Measurements from ENCODE around the gene CNIH1. TPM values are rescaled to one million over a fixed set of nuclear protein-coding genes. Genes with fewer than 3 reads are reported as not detected.

CNIH1 gene
- total RNA-seq, 1 experiment from 2014 or later: 80.7 TPM

- ChIA-PET POLR2A (no interaction called here), CTCF (interaction anchor here (1.0 kb wide), 1 partner anchor 85 kb away, joined by 3 read pairs; no protein-coding TSS in a partner anchor)
- ATAC-seq: no peak
- Mint-ChIP-seq H3K27ac (no peak overlapping the region), H3K4me1 (no peaks in the 10 kb centered on the region), H3K9me3 (no peaks in the 10 kb centered on the region), H3K27me3 (ENCODE audit: low read depth) (no peaks in the 10 kb centered on the region), H3K4me3 (no peak overlapping the region), H3K36me3 (peaks cover 29% of the 10 kb centered on the region)
- no peak for DNase-seq (ENCODE audit: low spot score)
- TF ChIP-seq FOXP1 (CRISPR knock-in tag; IDR thresholded peaks at IDR 0.05; ENCODE audit: borderline replicate concordance): no peak
- TF ChIP-seq NR3C1 (CRISPR knock-in tag; conservative IDR thresholded peaks at IDR 0.05; ENCODE audit: low read depth): no peak
- no peak for TF ChIP-seq USF1 (CRISPR knock-in tag; IDR thresholded peaks at IDR 0.05)
- TF ChIP-seq ATF3 (CRISPR knock-in tag; conservative IDR thresholded peaks at IDR 0.05): no peak
- no peak for TF ChIP-seq NFE2L1 (CRISPR knock-in tag; IDR thresholded peaks at IDR 0.05)
- TF ChIP-seq ZNF423 (CRISPR knock-in tag; IDR thresholded peaks at IDR 0.05): no peak
- TF ChIP-seq ZMAT4 (CRISPR knock-in tag; IDR thresholded peaks at IDR 0.05): no peak
- TF ChIP-seq KAT7 (CRISPR knock-in tag; IDR thresholded peaks at IDR 0.05; ENCODE audit: borderline replicate concordance): no peak
- TF ChIP-seq IRF1 (CRISPR knock-in tag; IDR thresholded peaks at IDR 0.05): no peak
- TF ChIP-seq ESRRA (CRISPR knock-in tag; IDR thresholded peaks at IDR 0.05; ENCODE audit: borderline replicate concordance): no peak
- TF ChIP-seq MAX (CRISPR knock-in tag; IDR thresholded peaks at IDR 0.05): no peak
These were observed 37.6 kb upstream of the CNIH1 start for GRCh38 chr14:54478636-54479215.

GRCh38 chr14:54475911-54476310 lies 34.7 kb upstream of the CNIH1 start:
- no peak for TF ChIP-seq FOXP4 (CRISPR knock-in tag; IDR thresholded peaks at IDR 0.05)
- no peak for TF ChIP-seq USF1 (CRISPR knock-in tag; IDR thresholded peaks at IDR 0.05)
- no peak for TF ChIP-seq OVOL2 (CRISPR knock-in tag; IDR thresholded peaks at IDR 0.05; ENCODE audit: borderline replicate concordance)
- TF ChIP-seq PREB (CRISPR knock-in tag; IDR thresholded peaks at IDR 0.05; ENCODE audit: borderline replicate concordance): no peak
- TF ChIP-seq MXD4 (CRISPR knock-in tag; IDR thresholded peaks at IDR 0.05; ENCODE audit: borderline replicate concordance): no peak
- no peak for TF ChIP-seq RORB (CRISPR knock-in tag; IDR thresholded peaks at IDR 0.05)
- no peak for TF ChIP-seq RELA (CRISPR knock-in tag; IDR thresholded peaks at IDR 0.05; ENCODE audit: borderline replicate concordance)
- TF ChIP-seq EMX1 (CRISPR knock-in tag; IDR thresholded peaks at IDR 0.05): no peak
- TF ChIP-seq TEAD4 (CRISPR knock-in tag; IDR thresholded peaks at IDR 0.05): no peak
- TF ChIP-seq JAZF1 (CRISPR knock-in tag; IDR thresholded peaks at IDR 0.05): no peak
- no peak for TF ChIP-seq NR1H2 (CRISPR knock-in tag; IDR thresholded peaks at IDR 0.05)
- TF ChIP-seq ZNF138 (CRISPR knock-in tag; conservative IDR thresholded peaks at IDR 0.05): no peak
- TF ChIP-seq ZNF281 (CRISPR knock-in tag; IDR thresholded peaks at IDR 0.05): no peak
- TF ChIP-seq IRF1 (CRISPR knock-in tag; IDR thresholded peaks at IDR 0.05): no peak
- Mint-ChIP-seq H3K27me3 (ENCODE audit: low read depth) (no peaks in the 10 kb centered on the region), H3K9me3 (no peaks in the 10 kb centered on the region), H3K27ac (no peak overlapping the region), H3K4me3 (no peak overlapping the region), H3K4me1 (peaks cover 16% of the 10 kb centered on the region), H3K36me3 (peaks cover 22% of the 10 kb centered on the region)
- no peak for ATAC-seq
- CTCF ChIA-PET: no interaction called here
- DNase-seq (ENCODE audit: low spot score): no peak
- POLR2A ChIA-PET: no interaction called here

Data from WTC11 (cell line).